ENCODE data around the gene MIEF2.

Gene MIEF2

DNA sequence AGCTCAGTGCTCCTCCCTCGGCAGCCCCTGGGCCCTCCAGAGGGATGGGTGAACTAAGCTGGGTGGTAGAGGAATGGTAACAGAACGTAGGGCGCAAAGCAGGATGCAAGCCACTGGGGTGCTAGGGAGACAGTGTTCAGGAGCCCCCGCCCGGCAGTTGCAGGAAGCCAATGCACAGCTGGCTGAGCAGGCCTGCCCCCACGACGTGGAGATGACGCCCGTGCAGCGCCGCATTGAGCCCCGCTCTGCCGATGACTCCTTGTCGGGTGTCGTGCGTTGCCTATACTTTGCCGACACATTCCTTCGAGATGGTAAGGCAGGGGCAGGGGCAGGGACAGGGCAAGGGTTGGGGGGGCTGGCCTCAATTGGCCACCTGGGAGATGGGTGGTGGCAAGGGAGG is 22.2 kb upstream of the MIEF2 start:
- TF ChIP-seq, protein P1, sequence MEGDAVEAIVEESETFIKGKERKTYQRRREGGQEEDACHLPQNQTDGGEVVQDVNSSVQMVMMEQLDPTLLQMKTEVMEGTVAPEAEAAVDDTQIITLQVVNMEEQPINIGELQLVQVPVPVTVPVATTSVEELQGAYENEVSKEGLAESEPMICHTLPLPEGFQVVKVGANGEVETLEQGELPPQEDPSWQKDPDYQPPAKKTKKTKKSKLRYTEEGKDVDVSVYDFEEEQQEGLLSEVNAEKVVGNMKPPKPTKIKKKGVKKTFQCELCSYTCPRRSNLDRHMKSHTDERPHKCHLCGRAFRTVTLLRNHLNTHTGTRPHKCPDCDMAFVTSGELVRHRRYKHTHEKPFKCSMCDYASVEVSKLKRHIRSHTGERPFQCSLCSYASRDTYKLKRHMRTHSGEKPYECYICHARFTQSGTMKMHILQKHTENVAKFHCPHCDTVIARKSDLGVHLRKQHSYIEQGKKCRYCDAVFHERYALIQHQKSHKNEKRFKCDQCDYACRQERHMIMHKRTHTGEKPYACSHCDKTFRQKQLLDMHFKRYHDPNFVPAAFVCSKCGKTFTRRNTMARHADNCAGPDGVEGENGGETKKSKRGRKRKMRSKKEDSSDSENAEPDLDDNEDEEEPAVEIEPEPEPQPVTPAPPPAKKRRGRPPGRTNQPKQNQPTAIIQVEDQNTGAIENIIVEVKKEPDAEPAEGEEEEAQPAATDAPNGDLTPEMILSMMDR (IDR thresholded peaks at IDR 0.05; ENCODE audit: low read depth, low read length): no peak
- no peak overlapping the region for H3K4me3 ChIP-seq (ENCODE audit: low read depth, low read length)

DNA sequence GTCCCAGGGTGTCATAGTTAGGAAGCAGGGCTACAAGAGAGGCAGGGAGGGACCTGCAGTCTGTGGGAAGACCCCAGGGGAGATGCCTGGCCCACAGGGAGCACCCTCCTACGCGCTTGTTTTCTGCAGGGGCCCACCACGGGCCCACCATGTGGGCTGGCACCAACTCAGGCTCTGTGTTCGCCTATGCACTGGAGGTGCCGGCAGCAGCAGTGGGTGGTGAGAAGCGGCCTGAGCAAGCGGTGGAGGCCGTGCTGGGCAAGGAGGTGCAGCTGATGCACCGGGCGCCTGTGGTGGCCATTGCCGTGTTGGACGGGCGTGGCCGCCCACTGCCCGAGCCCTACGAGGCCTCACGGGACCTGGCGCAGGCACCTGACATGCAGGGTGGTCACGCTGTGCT is 20.0 kb upstream of the MIEF2 start:
- TF ChIP-seq, protein P1 (IDR thresholded peaks at IDR 0.05; ENCODE audit: low read depth, low read length): no peak
- H3K4me3 ChIP-seq (ENCODE audit: low read depth, low read length): no peak overlapping the region

DNA sequence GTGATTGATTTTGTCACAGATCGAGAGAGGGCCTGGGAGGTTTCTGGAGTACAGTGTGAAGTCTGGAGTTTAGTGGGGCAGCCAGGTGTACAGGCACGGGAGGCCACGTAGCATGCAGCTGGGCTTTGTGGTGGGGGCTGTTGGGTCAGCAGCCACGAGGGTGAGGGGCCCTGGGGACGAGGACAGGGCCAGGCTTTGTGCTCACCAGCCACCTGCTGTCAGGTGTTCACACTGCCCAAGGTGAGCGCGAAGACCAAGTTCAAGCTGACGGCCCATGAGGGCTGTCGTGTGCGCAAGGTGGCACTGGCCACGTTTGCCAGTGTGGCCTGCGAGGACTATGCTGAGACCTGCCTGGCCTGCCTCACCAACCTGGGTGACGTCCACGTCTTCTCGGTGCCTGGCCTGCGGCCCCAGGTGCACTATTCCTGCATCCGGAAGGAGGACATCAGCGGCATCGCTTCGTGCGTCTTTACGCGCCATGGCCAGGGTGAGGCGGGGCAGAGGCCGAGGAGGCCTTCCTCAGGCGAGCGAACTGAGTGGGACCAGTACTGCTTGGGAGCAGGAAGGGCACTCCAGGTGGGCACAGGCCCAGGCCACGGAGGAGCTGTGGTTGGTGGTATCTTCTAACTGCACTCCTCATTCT is 19.1 kb upstream of the MIEF2 start:
- TF ChIP-seq, protein P1 (IDR thresholded peaks at IDR 0.05; ENCODE audit: low read depth, low read length): no peak
- no peak overlapping the region for H3K4me3 ChIP-seq (ENCODE audit: low read depth, low read length)

DNA sequence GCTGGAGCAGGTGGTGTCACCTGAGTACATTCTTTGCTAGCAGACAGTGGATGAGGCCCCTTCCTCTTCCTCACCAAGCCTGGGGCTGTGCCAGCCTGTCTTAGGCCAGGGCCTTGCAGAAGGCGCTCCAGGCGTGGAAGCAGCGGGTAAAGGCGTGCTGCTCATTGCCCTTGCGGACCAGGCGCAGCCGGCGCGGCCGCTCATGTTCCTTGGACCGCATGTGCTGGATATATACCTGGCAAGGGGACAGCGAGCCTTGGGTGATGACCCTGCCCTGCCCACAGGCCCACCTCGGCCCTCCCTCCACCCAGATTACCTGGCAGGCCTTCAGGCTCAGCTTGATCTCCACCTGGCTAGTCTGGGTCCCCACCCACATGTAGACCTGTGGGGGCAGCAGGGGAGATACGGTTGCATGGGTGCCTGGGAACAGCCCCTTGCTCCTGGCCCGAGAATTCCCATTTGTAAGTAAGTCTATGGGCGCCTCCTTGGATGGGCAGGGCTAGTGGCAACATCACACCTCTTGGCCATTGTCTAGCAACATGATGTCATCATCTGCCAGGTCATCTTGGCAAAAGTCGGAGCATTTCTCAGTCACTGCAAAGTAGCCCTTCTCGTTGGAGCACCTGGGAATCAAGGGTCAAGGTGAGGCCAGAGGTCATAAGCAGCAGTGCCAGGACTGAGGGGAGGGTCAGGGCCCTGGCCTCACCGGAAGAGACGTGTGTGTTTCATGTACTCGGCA is 15.3 kb upstream of the MIEF2 start:
- H3K4me3 ChIP-seq (ENCODE audit: low read depth, low read length): no peak overlapping the region
- TF ChIP-seq, protein P1 (IDR thresholded peaks at IDR 0.05; ENCODE audit: low read depth, low read length): no peak

DNA sequence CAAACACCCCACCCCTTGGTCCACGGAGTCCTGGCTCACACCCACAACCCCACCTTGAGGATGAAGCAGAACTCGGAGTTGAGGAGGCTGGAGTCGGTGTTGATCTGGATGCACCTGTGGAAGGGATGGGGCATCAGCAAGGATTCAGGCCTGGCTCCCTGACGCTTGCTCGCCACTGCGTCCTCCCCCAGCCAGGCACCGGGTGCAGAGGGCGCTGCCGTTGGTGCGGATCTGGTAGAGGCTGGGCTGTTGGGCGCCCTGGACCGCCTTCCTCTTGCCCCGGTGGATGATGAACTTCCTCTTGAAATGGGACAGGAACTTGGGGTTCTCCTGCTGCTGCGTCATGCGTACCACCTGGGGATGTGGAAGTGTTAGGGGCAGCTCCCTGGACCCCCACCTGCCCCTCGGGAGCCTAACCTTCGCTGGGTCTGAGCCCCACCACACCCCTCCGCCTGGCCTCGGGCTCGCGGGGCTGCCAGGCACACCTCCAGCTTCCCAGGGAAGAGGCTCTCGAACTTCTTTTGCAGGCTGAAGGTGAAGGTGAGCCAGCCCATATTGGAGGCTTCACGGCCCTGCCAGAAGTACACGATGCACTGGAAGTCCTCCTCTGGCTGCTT is 14.2 kb upstream of the MIEF2 start:
- no peak overlapping the region for H3K4me3 ChIP-seq (ENCODE audit: low read depth, low read length)
- TF ChIP-seq, protein P1 (IDR thresholded peaks at IDR 0.05; ENCODE audit: low read depth, low read length): no peak

DNA sequence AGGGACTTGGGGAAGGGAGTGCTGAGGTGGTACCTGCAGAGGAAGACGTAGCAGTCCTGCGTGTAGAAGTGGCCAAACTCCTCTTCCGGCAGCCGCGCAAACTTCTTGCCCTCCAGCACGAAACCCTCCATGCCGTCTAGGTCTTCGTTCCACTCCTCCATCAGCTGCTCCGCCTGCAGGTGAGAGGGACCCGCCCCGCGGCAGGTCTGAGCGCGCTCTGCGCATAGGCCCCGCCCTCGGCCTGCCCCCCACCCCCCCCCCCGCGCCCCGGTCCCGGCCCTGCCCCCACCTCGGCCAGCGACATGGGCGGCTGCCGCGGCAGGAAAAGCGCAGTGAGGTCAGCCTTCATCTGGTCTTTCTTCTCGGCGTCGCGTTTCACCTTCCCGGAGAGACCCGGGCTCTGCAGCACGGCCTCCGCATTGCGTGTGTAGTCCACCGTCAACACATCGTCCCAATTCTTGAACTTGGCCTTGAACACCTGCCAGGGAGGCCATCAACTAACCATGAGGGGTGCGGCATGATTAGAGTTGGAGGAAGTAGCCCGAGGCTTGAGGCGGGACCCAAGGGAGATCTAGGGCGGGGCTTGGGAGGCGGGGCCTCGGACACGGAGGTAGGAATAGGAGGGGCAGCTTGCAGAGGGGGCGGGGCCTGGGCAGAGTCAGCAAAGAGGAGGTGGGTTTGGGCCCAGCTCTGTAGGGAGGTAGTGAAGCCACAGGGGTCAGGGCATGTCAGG is 13.4 kb upstream of the MIEF2 start:
- TF ChIP-seq, protein P1 (IDR thresholded peaks at IDR 0.05; ENCODE audit: low read depth, low read length): no peak
- H3K4me3 ChIP-seq (ENCODE audit: low read depth, low read length): no peak overlapping the region

All from WI38 (cell line).